Peyer's patch (tissue), 4 donors: ENCODE results near the gene ASCC2.

Experiments used
- CTCF ChIP-seq, 6 experiments: fragments of 450-650 bp in 4 of 6; fragments of 200-600 bp in 2 of 6; sonication (generic) in 1 of 6; IDR thresholded peaks; one replicate each; pipeline ENCODE4 v1.5.1; 2017 to 2019; ENCODE audit warnings: antibody characterized with exemption in 6 of 6, mild to moderate bottlenecking in 3 of 6, moderate library complexity in 1 of 6
- POLR2A ChIP-seq, 2 donors: fragments of 450-650 bp; IDR thresholded peaks; one replicate each; pipeline ENCODE4 v1.5.1; 2017; ENCODE audit warnings: antibody characterized with exemption in 2 of 2, mild to moderate bottlenecking in 2 of 2, moderate library complexity in 2 of 2

GRCh38 chr22:29803190-29803589, 34.9 kb downstream of the ASCC2 start:
- no peak for TF ChIP-seq CTCF (IDR thresholded peaks at IDR 0.05)
- TF ChIP-seq POLR2A (IDR thresholded peaks at IDR 0.05) = no peak
